HG03354 (cell line): ENCODE measurements around the gene FETUB.

ENCODE experiments used
- ATAC-seq: cut with Tn5 transposase; IDR thresholded peaks from one replicate; pipeline ENCODE4 v1.9.1; 2021; ENCODE audit warnings: mild to moderate bottlenecking; ENCODE audit not compliant: unreplicated experiment, poor library complexity, severe bottlenecking

FETUB gene

DNA sequence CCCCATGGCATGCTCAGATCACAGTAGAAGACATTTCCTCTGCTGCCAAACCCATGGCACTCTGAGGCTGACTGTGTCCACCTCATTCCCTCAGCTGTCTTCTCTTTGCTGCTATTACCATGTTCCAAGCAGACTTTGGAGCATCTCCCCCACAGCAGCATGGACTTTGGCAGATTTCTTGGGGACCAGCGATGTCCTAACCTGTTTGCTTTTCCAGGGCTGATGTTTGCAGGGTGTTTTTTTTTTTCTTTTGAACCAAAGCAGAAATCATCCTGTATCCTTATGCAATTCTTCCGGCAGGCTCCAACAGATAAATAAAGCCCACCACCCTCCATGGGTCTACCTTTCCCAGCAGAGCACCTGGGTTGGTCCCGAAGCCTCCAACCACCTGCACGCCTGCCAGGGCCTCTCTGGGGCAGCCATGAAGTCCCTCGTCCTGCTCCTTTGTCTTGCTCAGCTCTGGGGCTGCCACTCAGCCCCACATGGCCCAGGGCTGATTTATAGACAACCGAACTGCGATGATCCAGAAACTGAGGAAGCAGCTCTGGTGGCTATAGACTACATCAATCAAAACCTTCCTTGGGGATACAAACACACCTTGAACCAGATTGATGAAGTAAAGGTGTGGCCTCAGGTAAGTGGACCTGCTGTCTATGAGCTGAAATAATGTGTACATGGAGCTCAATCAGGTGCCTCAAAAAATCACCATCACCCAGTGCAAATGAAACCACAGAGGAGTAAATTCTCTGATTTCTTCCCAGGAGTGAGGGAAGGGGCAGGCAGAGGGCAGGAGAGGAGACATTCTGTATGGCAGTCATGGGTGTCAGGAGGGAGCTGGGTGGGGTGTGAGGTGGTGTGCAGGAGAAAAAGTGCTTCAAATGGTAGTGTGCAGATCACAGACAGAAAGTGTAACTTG is 27.2 kb upstream of the FETUB start, which contains the start of gene AHSG:
Gene AHSG (plus strand): TSS at position 340 of the 916 bp plus-strand sequence. CDS start 82 bp downstream, at position 422.
- no peak for ATAC-seq

DNA sequence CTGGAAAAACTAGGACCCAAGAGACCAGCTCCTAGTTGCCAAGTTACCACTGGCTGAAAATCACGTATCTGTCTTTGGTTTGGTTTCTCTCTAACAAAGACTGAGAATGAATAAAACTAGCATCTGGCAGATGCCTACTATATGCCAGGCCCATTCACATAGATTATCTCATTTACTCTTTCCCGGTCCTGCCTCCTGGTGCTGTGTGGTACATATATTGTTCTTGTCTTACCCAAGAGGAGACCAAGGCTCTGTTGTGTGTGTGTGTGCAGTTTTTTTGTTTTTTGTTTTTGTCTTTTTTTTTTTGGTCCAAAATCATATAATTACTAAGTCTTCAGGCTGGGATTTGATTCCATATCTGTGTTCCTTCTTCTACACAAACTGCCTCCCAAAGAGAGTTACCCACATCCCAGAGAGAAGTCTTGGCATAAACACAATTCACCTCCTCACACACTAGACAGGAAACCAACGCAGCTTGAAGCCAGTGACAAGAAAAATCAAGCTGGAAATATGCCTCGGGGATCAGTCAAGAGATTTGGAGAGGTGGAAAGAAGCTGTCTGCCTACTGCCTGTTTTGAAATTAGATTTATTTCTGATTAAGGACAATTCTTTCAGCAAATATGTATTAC is 26.4 kb upstream of the FETUB start:
- no peak for ATAC-seq

GRCh38 chr3:186614266-186614596 is 26.0 kb upstream of the FETUB start:
- no peak for ATAC-seq

DNA sequence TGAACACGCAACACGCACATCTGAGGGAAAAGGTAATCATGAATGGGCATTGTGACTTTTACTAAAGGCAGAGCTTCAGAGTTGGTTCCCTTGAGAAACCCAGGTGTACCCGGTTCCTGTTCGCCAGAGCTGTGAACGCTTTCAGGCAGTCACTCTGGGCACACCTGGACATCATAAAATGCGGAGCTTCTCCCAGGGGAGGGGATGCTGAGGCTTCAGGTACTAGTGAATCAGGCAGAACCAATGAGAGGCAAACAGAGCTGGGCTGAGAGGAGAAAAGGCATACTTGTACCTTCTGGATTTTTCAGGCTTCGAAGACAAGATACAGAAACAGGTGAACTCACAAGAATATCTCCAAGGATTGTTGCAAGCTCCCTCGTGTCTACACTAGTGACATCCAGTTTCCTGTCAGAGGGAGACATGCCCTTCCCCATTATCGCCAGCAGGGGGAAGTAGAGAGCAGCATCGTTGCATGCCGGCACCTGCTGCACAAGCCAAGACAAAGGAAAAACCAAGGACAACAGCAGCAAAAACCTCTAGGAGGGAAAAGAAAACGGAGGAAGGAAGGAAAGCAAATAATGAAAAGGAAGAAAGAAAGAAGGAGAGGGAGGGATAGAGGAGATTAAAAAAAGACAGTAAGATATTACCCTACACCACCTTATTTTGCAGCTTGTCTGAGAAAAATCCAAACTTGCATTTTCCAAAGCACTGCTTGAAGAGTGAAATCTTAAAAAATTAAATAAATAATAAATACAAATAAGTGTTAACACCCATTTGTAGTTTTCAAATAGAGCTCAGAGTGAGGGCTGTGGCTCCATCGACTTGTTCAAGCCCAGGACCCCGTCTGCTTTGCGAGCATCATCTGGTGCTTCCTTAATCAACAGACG is 25.4 kb upstream of the FETUB start:
- ATAC-seq = peak; percentile 71

GRCh38 chr3:186616299-186616617 is 23.9 kb upstream of the FETUB start:
- ATAC-seq = no peak

DNA sequence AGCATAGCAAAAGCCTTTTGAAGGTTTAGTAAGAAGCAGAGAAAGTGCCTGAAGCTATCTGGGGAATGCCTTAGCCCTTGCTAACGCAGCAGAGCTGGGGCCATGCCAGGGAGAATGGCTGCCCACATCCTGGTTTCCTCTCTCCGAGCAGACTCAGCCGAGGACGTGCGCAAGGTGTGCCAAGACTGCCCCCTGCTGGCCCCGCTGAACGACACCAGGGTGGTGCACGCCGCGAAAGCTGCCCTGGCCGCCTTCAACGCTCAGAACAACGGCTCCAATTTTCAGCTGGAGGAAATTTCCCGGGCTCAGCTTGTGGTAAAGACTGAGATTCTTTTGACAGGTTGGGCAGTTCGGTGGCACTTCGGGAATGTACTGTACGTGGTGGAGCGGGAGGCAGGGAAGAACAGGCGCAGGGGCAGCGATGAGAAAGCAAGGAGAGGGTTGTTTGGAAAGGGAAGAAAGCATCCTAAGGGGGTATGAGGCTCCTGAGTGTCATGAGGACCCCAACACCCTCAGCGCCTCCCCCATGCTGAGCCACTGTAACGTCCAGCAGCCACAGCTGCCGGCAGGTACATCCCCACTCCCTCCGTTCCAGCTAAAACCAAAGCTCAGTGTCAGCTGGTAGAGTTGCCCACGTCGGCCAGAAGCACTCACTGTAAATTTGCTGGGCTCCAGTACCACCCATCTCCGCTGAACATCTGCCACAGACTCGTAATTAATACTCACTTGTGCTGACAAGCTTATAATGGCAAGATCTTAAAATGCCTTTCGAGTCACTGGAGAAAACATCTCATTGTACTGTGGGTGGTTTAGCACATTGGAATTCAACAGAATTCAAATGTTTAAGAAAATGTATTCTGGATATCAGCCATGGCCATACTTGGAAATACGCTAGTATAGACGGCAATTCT is 22.9 kb upstream of the FETUB start:
- ATAC-seq = peak; percentile 94

GRCh38 chr3:186618318-186618938 is 21.8 kb upstream of the FETUB start:
- ATAC-seq = no peak

DNA sequence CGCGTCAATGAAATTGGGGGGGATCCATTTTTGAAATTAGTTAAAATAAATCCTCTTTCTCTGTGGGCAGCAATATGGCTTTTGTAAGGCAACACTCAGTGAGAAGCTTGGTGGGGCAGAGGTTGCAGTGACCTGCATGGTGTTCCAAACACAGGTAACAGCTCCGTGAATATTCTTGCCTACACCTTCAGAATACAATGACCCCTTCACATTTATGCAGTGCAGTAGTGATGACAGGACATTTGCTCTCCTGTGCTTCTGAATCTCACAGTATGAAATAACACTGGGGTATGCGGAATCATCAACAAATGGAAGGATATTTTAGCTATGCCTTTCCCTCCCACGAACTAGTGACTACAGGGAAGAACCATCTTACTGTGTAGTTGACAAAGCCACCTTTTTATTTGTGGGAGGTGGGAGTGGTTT is 20.4 kb upstream of the FETUB start:
- ATAC-seq = no peak

DNA sequence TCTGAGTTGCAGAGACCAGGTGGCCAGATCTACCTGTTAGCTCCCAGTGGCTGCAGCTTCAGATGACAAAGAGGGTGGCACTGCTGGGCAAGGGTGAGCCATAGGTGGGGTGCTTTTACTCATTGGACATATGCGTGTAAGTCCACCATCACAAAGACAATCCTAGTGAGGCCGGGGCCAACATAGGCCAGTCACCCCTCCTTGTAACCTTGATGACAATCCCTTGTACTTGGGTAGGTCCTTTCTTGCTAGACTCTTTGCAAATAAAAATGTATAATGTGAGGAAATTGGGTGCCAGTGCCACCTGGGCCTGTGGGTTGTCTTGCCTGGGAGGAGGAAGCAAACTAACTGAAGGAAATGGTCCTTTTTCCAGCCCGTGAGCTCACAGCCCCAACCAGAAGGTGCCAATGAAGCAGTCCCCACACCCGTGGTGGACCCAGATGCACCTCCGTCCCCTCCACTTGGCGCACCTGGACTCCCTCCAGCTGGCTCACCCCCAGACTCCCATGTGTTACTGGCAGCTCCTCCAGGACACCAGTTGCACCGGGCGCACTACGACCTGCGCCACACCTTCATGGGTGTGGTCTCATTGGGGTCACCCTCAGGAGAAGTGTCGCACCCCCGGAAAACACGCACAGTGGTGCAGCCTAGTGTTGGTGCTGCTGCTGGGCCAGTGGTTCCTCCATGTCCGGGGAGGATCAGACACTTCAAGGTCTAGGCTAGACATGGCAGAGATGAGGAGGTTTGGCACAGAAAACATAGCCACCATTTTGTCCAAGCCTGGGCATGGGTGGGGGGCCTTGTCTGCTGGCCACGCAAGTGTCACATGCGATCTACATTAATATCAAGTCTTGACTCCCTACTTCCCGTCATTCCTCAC is 19.7 kb upstream of the FETUB start:
- ATAC-seq = no peak

DNA sequence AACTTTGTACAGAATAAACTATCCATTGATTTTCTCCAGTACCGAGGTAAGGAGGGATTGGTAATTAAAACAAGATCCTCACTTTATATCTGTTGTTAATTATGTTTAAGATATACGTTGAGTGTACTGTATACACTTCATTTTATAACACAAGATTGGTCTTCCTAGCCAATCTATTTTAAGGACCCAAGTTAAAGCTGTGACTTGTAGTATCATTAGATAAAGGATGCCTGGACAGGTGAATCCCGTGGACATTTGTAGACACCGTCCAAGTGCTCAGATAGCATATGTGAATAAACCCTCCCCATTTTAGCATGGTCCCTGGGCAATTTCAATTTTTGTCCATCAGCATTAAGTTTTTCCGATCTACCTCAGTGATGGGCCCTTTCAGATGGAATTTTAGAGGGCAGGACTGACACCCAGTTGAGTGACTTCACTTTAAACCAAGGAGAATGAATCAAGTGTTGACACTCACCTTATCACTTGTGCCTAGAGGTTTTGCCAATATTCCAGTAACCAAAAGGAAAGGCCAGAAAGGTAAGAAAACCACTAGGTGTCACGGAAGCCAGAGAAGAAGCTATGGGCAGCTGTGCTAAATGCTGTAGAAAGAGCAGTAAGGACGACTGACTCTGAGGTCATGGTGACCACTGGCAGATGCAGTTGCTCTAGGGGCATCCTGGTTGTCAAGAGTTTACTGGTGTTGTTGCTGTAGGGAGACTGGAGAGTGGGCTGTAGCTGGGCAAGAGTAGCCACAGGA is 18.1 kb upstream of the FETUB start:
- ATAC-seq = no peak

GRCh38 chr3:186622651-186623310 is 17.4 kb upstream of the FETUB start:
- ATAC-seq = no peak

DNA sequence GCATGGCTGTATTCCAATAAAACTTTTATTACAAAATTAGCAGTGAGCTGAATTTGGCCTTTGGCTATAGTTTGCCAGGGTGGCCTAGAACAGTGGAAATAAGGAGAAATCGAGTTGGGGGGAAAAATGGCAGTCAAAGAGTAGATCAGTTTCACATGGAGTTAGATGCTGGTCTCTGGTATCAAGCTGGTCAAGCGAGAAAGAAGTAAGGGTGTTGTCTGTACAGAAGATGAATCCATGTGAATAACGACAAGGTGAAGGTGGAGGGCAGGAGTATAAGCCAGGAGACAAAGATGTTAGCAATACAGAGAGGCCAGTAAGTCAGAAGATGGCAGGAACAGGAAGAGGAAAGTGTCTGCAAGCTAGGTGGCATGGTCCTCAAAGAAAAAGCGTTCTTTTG is 15.6 kb upstream of the FETUB start:
- ATAC-seq = no peak

GRCh38 chr3:186625600-186626042 is 14.6 kb upstream of the FETUB start:
- ATAC-seq = no peak

GRCh38 chr3:186626254-186626847 is 13.8 kb upstream of the FETUB start:
- ATAC-seq = no peak

DNA sequence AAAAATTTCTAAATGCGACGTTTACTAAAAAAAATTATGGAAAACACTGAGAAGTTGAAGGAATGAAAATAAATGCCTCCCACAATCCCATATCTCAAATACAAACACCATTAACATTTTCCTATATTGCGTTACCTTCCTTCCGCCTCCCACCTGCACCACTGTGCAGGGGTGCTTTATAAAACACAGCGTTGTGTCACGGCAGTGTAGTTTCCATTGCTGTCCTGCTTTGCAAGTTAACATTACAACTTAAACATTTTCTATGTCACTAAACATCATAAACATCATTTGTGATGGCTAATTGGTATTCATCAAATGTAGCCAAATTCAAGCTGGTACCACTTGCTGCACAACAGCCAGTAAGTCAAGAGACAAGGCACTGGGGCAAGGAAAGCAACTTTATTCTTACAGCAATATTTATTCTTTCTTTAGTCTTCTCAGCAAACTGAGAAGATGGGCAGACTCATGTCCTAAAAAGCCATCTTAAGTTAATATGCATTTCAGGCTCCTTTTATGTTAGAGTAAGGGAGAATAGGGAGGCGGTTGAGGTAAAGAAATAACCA is 12.3 kb upstream of the FETUB start:
- ATAC-seq = no peak

GRCh38 chr3:186628756-186629155 is 11.4 kb upstream of the FETUB start:
- no peak for ATAC-seq
